Mononuclear cell (primary cell): ENCODE data around the gene GHRH. TPM values are rescaled to one million over a fixed set of nuclear protein-coding genes. Genes with fewer than 3 reads are reported as not detected.

Experiments used
- H3K27me3 ChIP-seq: 2 replicates; pipeline ENCODE4 v1.6.0; 2011; ENCODE audit warnings: low read length, control low read depth; ENCODE audit not compliant: insufficient read depth
- H3K4me1 ChIP-seq: 2 replicates; pipeline ENCODE4 v1.5.1; 2011; ENCODE audit warnings: mild to moderate bottlenecking, low read length, control low read depth; ENCODE audit not compliant: insufficient read depth
- H3K4me3 ChIP-seq: 2 replicates; pipeline ENCODE4 v1.5.1; 2011; ENCODE audit warnings: mild to moderate bottlenecking, low read length, moderate library complexity
- H3K9me3 ChIP-seq: 2 replicates; pipeline ENCODE4 v1.5.1; 2011; ENCODE audit warnings: low read depth, mild to moderate bottlenecking, control low read depth, low read length
- total RNA-seq: library from RNA; depleted of rRNA; stranded (reverse); fragments of >200 nt; gene quantifications from one replicate; pipeline ENCODE4 v1.2.3, GENCODE V29; 2012

The GHRH gene
- total RNA-seq, 1 donor: not detected

- Histone ChIP-seq H3K27me3 (no peaks in the 10 kb centered on the region), H3K4me1 (no peaks in the 10 kb centered on the region), H3K9me3 (no peaks in the 10 kb centered on the region), H3K4me3 (no peak overlapping the region)
Measured at GRCh38 chr20:37242503-37242902, 19.1 kb downstream of the GHRH start.

GRCh38 chr20:37240337-37241067 lies 21.1 kb downstream of the GHRH start:
- H3K9me3 ChIP-seq: no peaks in the 10 kb centered on the region
- H3K27me3 ChIP-seq: no peaks in the 10 kb centered on the region
- no peak overlapping the region for H3K4me3 ChIP-seq
- H3K4me1 ChIP-seq: no peaks in the 10 kb centered on the region

DNA sequence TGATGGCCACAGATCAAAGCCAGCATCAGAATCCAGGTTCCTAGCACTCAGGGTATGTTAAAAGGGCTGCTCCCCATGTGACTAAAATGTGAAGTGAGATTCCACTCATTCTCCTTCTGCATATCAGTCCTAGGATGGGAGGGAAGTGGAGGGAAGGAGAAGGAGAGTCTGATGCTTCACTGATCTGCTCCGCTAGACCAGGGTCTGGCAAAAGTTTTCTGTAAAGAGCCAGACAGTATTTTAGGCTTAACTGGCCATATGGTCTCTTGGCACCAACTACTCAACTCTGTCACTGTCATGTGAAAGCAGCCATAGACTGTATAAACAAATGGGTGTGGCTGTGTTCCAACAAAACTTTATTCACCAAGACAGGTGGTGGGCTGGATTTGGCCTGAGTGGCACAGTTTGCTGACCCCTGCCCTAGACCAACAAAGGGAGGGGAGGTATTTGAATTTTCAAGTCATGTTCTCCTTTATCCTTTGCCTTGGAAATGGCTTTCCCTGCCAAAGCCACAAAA lies 22.6 kb downstream of the GHRH start:
- Histone ChIP-seq H3K4me3 (no peak overlapping the region), H3K9me3 (no peaks in the 10 kb centered on the region), H3K4me1 (no peaks in the 10 kb centered on the region), H3K27me3 (no peaks in the 10 kb centered on the region)

- no peaks in the 10 kb centered on the region for H3K4me1 ChIP-seq
- H3K9me3 ChIP-seq: no peaks in the 10 kb centered on the region
Measured at GRCh38 chr20:37238426-37238825, 23.2 kb downstream of the GHRH start.

DNA sequence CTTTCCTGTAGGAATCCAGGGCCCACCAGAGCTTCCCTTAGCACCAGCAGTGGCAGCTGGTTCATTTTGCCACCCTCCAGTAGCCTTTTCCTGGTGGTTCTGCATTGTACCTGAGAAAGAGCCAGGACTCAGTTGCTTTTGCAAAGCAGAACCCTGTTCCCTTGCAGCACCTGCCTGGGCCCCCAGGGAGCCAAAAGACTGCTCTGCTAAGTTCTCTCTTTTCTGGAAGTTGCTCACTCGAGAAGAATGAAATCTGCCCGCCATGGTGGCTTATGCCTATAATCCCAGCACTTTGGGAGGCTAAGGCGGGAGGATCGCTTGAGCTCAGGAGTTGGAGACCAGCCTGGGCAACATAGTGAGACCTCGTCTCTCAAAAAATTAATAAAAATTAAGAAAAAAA lies 24.0 kb downstream of the GHRH start:
- H3K4me3 ChIP-seq: no peak overlapping the region
- no peaks in the 10 kb centered on the region for H3K4me1 ChIP-seq
- H3K9me3 ChIP-seq: no peaks in the 10 kb centered on the region
- no peaks in the 10 kb centered on the region for H3K27me3 ChIP-seq

More at GRCh38 chr20:37238426-37238825, 23.2 kb downstream of the GHRH start:
- Histone ChIP-seq H3K4me3 (no peak overlapping the region), H3K27me3 (no peaks in the 10 kb centered on the region)

DNA sequence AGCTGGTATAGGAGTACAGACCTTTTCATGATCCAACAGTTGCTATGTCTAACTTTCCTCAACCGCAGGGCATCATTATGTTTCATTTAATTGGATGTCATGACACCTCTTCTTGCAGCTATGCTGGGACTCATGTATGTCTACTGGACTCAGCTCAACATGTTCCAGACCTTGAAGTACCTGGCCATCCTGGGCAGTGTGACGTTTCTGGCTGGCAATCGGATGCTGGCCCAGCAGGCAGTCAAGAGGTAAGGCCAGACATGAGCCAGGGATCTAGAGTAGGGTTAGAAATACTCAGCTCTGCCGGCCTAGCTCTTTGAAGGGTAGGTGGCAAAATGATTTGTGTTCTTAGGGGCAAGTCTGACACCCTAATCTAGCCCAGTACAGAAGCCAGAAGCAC lies 25.2 kb downstream of the GHRH start:
- Histone ChIP-seq H3K9me3 (no peaks in the 10 kb centered on the region), H3K4me3 (no peak overlapping the region), H3K4me1 (no peaks in the 10 kb centered on the region), H3K27me3 (no peaks in the 10 kb centered on the region)

- Histone ChIP-seq H3K4me1 (no peaks in the 10 kb centered on the region), H3K27me3 (no peaks in the 10 kb centered on the region), H3K9me3 (no peaks in the 10 kb centered on the region), H3K4me3 (no peak overlapping the region)
Measured at GRCh38 chr20:37235065-37235464, 26.5 kb downstream of the GHRH start.

GRCh38 chr20:37234254-37234581 lies 27.4 kb downstream of the GHRH start:
- Histone ChIP-seq H3K4me3 (no peak overlapping the region), H3K9me3 (no peaks in the 10 kb centered on the region), H3K27me3 (no peaks in the 10 kb centered on the region), H3K4me1 (no peaks in the 10 kb centered on the region)

- Histone ChIP-seq H3K4me3 (no peak overlapping the region), H3K4me1 (no peaks in the 10 kb centered on the region), H3K27me3 (no peaks in the 10 kb centered on the region), H3K9me3 (no peaks in the 10 kb centered on the region)
Measured at GRCh38 chr20:37233548-37234253, 27.9 kb downstream of the GHRH start.

GRCh38 chr20:37231947-37232630 lies 29.5 kb downstream of the GHRH start:
- Histone ChIP-seq H3K4me1 (no peaks in the 10 kb centered on the region), H3K4me3 (no peak overlapping the region), H3K9me3 (no peaks in the 10 kb centered on the region), H3K27me3 (no peaks in the 10 kb centered on the region)

GRCh38 chr20:37230200-37230599 lies 31.4 kb downstream of the GHRH start:
- H3K9me3 ChIP-seq: no peaks in the 10 kb centered on the region
- H3K27me3 ChIP-seq: no peaks in the 10 kb centered on the region
- H3K4me3 ChIP-seq: no peak overlapping the region
- no peaks in the 10 kb centered on the region for H3K4me1 ChIP-seq

GRCh38 chr20:37229357-37229756 lies 32.3 kb downstream of the GHRH start:
- no peak overlapping the region for H3K4me3 ChIP-seq
- H3K4me1 ChIP-seq: no peaks in the 10 kb centered on the region
- H3K9me3 ChIP-seq: no peaks in the 10 kb centered on the region
- no peaks in the 10 kb centered on the region for H3K27me3 ChIP-seq

- H3K4me1 ChIP-seq: peaks cover 2% of the 10 kb centered on the region
- H3K4me3 ChIP-seq: no peak overlapping the region
- H3K9me3 ChIP-seq: no peaks in the 10 kb centered on the region
- H3K27me3 ChIP-seq: no peaks in the 10 kb centered on the region
Measured at GRCh38 chr20:37228656-37229055, 33.0 kb downstream of the GHRH start.

DNA sequence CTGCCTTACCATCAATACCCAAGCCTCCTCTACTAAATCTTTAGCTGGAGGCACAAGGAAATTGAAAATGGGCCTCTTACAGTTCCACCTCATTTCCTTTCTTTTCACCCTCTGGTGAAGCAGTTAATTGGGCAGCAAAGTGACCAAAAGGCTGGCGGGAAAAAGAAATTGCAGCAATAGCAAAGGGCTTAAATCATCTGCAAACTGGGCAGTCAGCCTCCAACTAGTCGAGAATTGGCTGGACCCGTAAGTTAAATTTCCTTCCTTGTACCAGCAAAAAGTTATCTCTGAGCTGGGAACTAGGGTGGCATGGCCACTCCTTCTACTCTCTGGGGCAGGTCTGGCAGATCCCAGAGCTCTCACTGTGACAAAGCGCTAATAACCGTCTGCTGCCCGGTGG lies 33.5 kb downstream of the GHRH start:
- no peaks in the 10 kb centered on the region for H3K9me3 ChIP-seq
- peaks cover 8% of the 10 kb centered on the region for H3K4me1 ChIP-seq
- no peaks in the 10 kb centered on the region for H3K27me3 ChIP-seq
- H3K4me3 ChIP-seq: no peak overlapping the region

DNA sequence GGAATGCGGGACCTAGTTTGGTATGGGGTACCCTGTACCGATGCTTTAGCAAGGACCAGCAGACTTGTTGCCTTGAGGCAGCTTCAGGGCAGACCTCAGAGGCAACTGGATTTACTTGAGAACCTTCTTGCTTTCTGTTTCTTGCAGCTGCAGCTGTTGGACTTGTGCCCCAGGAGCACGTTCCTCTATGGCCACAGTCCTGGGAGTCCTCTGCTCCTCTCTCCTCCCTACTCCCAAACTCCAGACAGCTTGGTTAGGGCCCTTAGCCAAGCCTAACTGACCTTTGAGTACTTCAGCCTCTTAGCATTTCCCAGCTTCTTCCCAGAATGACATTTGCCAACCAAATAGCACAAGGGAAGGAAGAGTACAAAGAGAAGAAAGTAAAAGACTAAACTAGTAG lies 34.7 kb downstream of the GHRH start:
- Histone ChIP-seq H3K27me3 (no peaks in the 10 kb centered on the region), H3K4me1 (peaks cover 12% of the 10 kb centered on the region), H3K9me3 (no peaks in the 10 kb centered on the region), H3K4me3 (no peak overlapping the region)
